GM23248 (cell line): ENCODE data around the gene RAB3IL1. TPM values are rescaled to one million over a fixed set of nuclear protein-coding genes. Genes with fewer than 3 reads are reported as not detected.

ENCODE experiments used
- DNase-seq: peaks from one replicate; pipeline ENCODE4 v3.0.0-alpha.2; 2015
- H2AFZ ChIP-seq: fragments of 200-600 bp; sonication (generic); 2 replicates; pipeline ENCODE4 v1.6.1; 2016; ENCODE audit warnings: antibody characterized with exemption
- H3F3A ChIP-seq: fragments of 200-600 bp; sonication (generic); 2 replicates; pipeline ENCODE4 v1.6.1; 2016; ENCODE audit warnings: mild to moderate bottlenecking, antibody characterized with exemption, mixed run types; ENCODE audit not compliant: insufficient read depth
- H3K27ac ChIP-seq: fragments of 200-600 bp; sonication (generic); 2 replicates; pipeline ENCODE4 v1.5.1; 2016; ENCODE audit warnings: mild to moderate bottlenecking
- H3K27me3 ChIP-seq: fragments of 200-600 bp; sonication (generic); replicated peaks from 2 replicates; pipeline ENCODE4 v1.6.1; 2016; ENCODE audit warnings: mild to moderate bottlenecking; ENCODE audit not compliant: insufficient read depth
- H3K36me3 ChIP-seq: fragments of 200-600 bp; sonication (generic); 2 replicates; pipeline ENCODE4 v1.6.1; 2016; ENCODE audit warnings: low read depth, mild to moderate bottlenecking
- H3K4me1 ChIP-seq: fragments of 200-600 bp; sonication (generic); 2 replicates; pipeline ENCODE4 v1.6.1; 2016; ENCODE audit warnings: mild to moderate bottlenecking; ENCODE audit not compliant: insufficient read depth
- H3K4me2 ChIP-seq: fragments of 200-600 bp; sonication (generic); one replicate; pipeline ENCODE4 v1.6.1; 2016; ENCODE audit warnings: mild to moderate bottlenecking; ENCODE audit not compliant: unreplicated experiment
- H3K4me3 ChIP-seq: fragments of 200-600 bp; sonication (generic); 2 replicates; pipeline ENCODE4 v1.5.1; 2016; ENCODE audit warnings: mild to moderate bottlenecking
- H3K79me2 ChIP-seq: fragments of 200-600 bp; sonication (generic); 2 replicates; pipeline ENCODE4 v1.6.1; 2016; ENCODE audit warnings: mild to moderate bottlenecking; ENCODE audit not compliant: insufficient read depth
- H3K9ac ChIP-seq: fragments of 200-600 bp; sonication (generic); 2 replicates; pipeline ENCODE4 v1.6.1; 2016; ENCODE audit warnings: mild to moderate bottlenecking
- H3K9me2 ChIP-seq: fragments of 200-600 bp; sonication (generic); 2 replicates; pipeline ENCODE4 v1.6.1; 2016; ENCODE audit warnings: mixed run types, mild to moderate bottlenecking, moderate library complexity; ENCODE audit not compliant: insufficient read depth
- H3K9me3 ChIP-seq: fragments of 200-600 bp; sonication (generic); one replicate; pipeline ENCODE4 v1.6.1; 2017; ENCODE audit warnings: low read depth
- H4K20me1 ChIP-seq: fragments of 200-600 bp; sonication (generic); 2 replicates; pipeline ENCODE4 v1.6.0; 2016; ENCODE audit not compliant: insufficient read depth
- EZH2 ChIP-seq: fragments of 200-600 bp; sonication (generic); IDR thresholded peaks from 2 replicates; pipeline ENCODE4 v1.6.1; 2018; ENCODE audit warnings: antibody characterized with exemption, mild to moderate bottlenecking; ENCODE audit not compliant: insufficient read depth, poor library complexity, severe bottlenecking
- EZH2phosphoT487 ChIP-seq: fragments of 200-600 bp; sonication (generic); IDR thresholded peaks from 2 replicates; pipeline ENCODE4 v1.6.1; 2018; ENCODE audit warnings: antibody characterized with exemption, moderate library complexity, mild to moderate bottlenecking, low read depth; ENCODE audit not compliant: insufficient read depth
- WGBS, 2 experiments: methylation state at CpG; one replicate each; pipeline ENCODE4 v1.1.6; 2015 to 2017; ENCODE audit warnings: low lambda C conversion rate in 2 of 2, low coverage in 1 of 2; ENCODE audit errors: missing lambda C conversion rate in 2 of 2; 5-methylcytosine and 5-hydroxymethylcytosine counted together
- in situ Hi-C: fragments of 300-500 bp; cut with MboI; formaldehyde crosslinking; loops from 2 replicates; pipeline ENCODE4 v1.15.0; 2020
- polyA plus RNA-seq: library from polyadenylated mRNA; unstranded; fragments of >200 nt; fragmentation: Nextera tagmentation; extraction: Ambion mirVana; gene quantifications from 2 replicates; pipeline ENCODE4 v1.2.1, GENCODE V29; 2016
- total RNA-seq: library from RNA; depleted of rRNA; stranded (reverse); fragments of >200 nt; shearing (Covaris generic); gene quantifications from 2 replicates; pipeline ENCODE4 v1.2.3, GENCODE V29; 2014

RAB3IL1 gene
- total and polyA plus RNA-seq, 2 experiments from 2014 or later: 3.3 to 6.6 TPM

DNA sequence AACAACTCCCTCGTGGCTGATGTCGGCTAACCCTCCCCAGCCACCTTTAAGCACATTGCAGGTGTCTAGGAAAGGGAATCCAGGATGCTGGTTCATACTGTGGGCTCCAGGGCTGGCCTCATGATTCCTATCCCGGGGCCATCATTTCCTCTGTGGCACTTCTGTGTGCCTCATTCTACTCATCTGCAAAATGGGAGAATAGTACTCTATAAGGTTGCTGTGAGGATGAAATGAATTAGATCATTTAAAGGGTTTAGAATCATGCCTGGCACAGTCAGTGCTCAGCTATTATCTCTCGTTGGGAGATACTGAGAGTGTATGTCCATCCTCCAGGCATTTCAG lies 21.7 kb downstream of the RAB3IL1 start:
- Histone ChIP-seq H3K4me2 (no peak overlapping the region), H3K9me3 (no peaks in the 10 kb centered on the region), H3K4me1 (no peaks in the 10 kb centered on the region), H3K36me3 (no peaks in the 10 kb centered on the region), H3F3A (peaks cover 25% of the 10 kb centered on the region), H3K27ac (no peak overlapping the region), H3K27me3 (no peaks in the 10 kb centered on the region), H3K79me2 (no peaks in the 10 kb centered on the region), H3K9me2 (no peaks in the 10 kb centered on the region), H3K9ac (no peak overlapping the region), H3K4me3 (no peak overlapping the region), H4K20me1 (no peaks in the 10 kb centered on the region), H2AFZ (no peak overlapping the region)
- no peak for DNase-seq
- TF ChIP-seq EZH2 (no peak), EZH2phosphoT487 (no peak)
- in situ Hi-C loops: loop anchor here (10.0 kb wide), 1 partner anchor 189 kb away; no protein-coding TSS in a partner anchor
- WGBS, 2 experiments: 74 to 80% methylated on average over 4 of the region's 4 CpGs

DNA sequence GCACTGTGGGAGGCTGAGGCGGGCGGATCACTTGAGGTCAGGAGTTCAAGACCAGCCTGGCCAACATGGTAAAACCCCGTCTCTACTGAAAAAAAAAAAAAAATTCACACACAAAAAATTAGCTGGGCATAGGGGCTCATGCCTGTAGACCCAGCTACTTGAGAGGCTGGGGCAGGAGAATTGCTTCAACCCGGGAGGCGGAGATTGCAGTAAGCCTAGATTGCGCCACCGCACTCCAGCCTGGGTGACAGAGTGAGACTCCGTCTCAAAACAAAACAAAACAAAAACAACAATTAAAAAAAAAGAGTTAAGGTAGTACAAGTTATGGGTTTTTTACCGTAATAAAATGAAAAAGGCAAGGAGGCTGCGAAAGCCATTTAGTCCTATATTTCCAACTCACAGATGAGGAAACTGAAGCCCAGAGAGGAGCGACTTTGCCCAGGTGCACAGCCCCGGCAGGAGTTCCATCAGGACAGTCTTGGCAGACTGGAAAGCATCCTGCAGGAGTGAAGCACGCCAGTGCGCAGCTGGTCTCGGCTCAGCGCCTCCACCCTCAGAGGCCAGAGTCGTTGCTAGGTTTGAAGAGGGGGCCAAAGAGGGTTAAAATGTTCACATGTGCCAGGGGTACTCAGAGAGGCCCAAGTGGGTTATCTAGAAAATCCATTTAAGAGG lies 22.2 kb downstream of the RAB3IL1 start:
- peaks cover 27% of the 10 kb centered on the region for H3F3A ChIP-seq
- H3K9me2 ChIP-seq: no peaks in the 10 kb centered on the region
- in situ Hi-C loops: loop anchor here (10.0 kb wide), 1 partner anchor 190 kb away; no protein-coding TSS in a partner anchor
- H3K4me2 ChIP-seq: no peak overlapping the region
- no peak overlapping the region for H3K9ac ChIP-seq
- WGBS, 2 experiments: 85 to 89% methylated on average over 17 of the region's 17 CpGs
- H3K36me3 ChIP-seq: no peaks in the 10 kb centered on the region
- H3K27ac ChIP-seq: no peak overlapping the region
- H3K4me1 ChIP-seq: peaks cover 2% of the 10 kb centered on the region
- peaks cover 2% of the 10 kb centered on the region for H3K79me2 ChIP-seq
- H3K9me3 ChIP-seq: no peaks in the 10 kb centered on the region
- H2AFZ ChIP-seq: no peak overlapping the region
- no peak overlapping the region for H3K4me3 ChIP-seq
- H4K20me1 ChIP-seq: no peaks in the 10 kb centered on the region
- DNase-seq: no peak
- TF ChIP-seq EZH2phosphoT487 (no peak), EZH2 (no peak)
- no peaks in the 10 kb centered on the region for H3K27me3 ChIP-seq

DNA sequence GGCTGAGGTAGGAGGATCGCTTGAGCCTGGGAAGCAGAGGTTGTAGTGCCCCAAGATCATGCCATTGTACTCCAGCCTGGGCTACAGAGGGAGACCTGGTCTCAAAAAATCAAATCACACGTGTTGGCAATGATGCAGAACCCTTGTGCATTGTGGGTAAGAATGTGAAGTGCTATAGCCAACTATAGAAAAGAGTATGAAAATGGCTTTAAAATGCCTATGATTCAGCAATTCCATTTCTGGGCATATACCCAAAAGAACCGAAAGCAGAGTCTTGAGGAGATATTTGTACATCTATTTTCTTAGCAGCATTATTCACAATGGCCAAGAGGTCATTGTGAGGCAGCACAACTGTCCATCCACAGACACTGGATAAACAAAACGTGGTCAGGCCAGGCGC lies 23.4 kb downstream of the RAB3IL1 start:
- Histone ChIP-seq H2AFZ (no peak overlapping the region), H3K4me2 (no peak overlapping the region), H3K79me2 (peaks cover 13% of the 10 kb centered on the region), H3K4me1 (peaks cover 6% of the 10 kb centered on the region), H3K27ac (peak overlapping the region; percentile 64), H3K27me3 (no peaks in the 10 kb centered on the region), H4K20me1 (no peaks in the 10 kb centered on the region), H3K9me2 (no peaks in the 10 kb centered on the region), H3K4me3 (no peak overlapping the region), H3F3A (peaks cover 33% of the 10 kb centered on the region), H3K9me3 (no peaks in the 10 kb centered on the region), H3K36me3 (no peaks in the 10 kb centered on the region), H3K9ac (no peak overlapping the region)
- 38 to 41% methylated on average over 5 of the region's 5 CpGs for WGBS, 2 experiments
- in situ Hi-C loops: loop anchor here (10.0 kb wide), 1 partner anchor 191 kb away; no protein-coding TSS in a partner anchor
- no peak for TF ChIP-seq EZH2
- TF ChIP-seq EZH2phosphoT487: no peak
- DNase-seq: peak; percentile 91

DNA sequence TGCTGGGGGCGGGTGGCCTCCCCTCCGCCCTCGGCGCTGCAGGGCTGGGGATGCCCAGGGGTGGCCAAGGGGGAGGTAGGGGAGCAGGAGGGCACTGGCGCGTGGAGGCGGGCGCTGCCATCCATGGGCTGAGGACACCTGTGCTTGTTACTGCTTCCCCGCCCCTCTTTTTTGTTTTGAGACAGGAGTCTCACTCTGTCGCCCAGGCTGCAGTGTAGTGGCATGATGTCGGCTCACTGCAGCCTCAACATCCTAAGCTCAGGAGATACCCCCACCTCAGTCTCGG lies 25.3 kb downstream of the RAB3IL1 start:
- TF ChIP-seq EZH2 (no peak), EZH2phosphoT487 (no peak)
- H3K79me2 ChIP-seq: peaks cover 27% of the 10 kb centered on the region
- H3K27ac ChIP-seq: no peak overlapping the region
- no peaks in the 10 kb centered on the region for H3K27me3 ChIP-seq
- in situ Hi-C loops: loop anchor here (10.0 kb wide), 1 partner anchor 193 kb away; no protein-coding TSS in a partner anchor
- H3F3A ChIP-seq: peaks cover 43% of the 10 kb centered on the region
- no peak overlapping the region for H3K4me3 ChIP-seq
- H3K36me3 ChIP-seq: no peaks in the 10 kb centered on the region
- H3K9me2 ChIP-seq: no peaks in the 10 kb centered on the region
- no peak overlapping the region for H3K9ac ChIP-seq
- WGBS, 2 experiments: 38 to 42% methylated on average over 10 to 12 of the region's 12 CpGs
- peaks cover 18% of the 10 kb centered on the region for H3K4me1 ChIP-seq
- H3K9me3 ChIP-seq: no peaks in the 10 kb centered on the region
- no peak overlapping the region for H3K4me2 ChIP-seq
- no peaks in the 10 kb centered on the region for H4K20me1 ChIP-seq
- no peak for DNase-seq
- peak overlapping the region; percentile 54; the same call in 1 of the 2 replicates for H2AFZ ChIP-seq
